GM19043 (cell line): Measurements from ENCODE around the gene IL3.

Experiments
- ATAC-seq: cut with Tn5 transposase; IDR thresholded peaks from one replicate; pipeline ENCODE4 v1.9.1; 2021; ENCODE audit warnings: low read depth; ENCODE audit not compliant: unreplicated experiment

The IL3 gene

DNA sequence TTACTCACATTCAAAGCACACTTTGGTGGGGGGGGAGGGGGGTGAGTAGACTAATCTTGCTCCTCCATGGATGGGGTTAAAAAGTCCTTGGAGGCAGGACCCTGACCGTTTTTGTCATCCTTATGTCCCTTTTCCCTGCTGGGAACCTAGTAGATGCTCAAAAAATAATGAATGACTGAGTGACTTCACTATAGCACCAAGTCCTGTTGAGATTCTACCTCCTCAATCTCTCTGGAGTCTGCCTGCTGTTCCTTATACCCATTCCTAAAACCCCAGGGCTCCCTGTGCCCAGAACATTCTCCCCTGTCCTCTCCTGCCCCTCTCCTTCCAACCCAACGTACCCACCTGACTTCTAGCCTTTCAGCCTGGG, 10.9 kb downstream of the IL3 start:
- ATAC-seq: no peak

DNA sequence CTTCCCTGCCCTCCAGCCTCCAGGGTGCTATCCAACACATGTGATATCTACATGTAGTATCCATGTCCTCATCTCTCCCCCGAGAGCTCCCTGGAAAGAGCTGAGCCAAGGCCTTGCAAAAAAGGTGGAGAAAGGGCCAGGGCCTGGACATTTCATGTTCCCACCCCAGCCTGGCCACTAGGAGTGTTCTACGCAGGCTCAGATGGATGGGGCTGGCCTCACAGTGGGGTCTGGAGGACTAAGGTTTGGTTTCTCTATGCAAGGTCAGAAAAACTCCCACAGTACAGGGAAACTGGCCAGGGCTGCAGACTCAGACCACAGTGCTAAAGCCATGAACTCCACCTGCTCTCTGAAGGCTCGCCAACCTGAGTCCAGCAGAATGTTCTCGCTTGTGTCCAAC, 11.6 kb downstream of the IL3 start:
- no peak for ATAC-seq

DNA sequence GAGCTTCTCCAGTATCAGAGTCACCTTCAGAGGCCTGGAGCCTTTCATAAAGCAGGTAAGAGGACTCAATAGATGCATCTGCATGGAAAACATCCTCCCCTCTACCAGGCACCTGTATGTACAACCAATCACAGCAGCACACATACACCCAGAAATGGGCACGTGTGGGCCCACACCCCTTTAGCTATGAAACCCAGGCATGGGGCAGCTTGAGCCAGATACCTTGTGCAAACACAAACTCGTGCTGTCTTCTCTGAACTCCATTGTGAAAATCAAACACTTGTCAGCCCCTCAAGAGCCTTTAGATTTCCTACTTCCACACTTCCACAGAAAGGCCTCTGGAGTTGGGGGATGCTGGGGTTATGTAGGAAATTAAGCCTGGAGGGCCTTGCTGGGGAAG, 12.1 kb downstream of the IL3 start:
- ATAC-seq: no peak

DNA sequence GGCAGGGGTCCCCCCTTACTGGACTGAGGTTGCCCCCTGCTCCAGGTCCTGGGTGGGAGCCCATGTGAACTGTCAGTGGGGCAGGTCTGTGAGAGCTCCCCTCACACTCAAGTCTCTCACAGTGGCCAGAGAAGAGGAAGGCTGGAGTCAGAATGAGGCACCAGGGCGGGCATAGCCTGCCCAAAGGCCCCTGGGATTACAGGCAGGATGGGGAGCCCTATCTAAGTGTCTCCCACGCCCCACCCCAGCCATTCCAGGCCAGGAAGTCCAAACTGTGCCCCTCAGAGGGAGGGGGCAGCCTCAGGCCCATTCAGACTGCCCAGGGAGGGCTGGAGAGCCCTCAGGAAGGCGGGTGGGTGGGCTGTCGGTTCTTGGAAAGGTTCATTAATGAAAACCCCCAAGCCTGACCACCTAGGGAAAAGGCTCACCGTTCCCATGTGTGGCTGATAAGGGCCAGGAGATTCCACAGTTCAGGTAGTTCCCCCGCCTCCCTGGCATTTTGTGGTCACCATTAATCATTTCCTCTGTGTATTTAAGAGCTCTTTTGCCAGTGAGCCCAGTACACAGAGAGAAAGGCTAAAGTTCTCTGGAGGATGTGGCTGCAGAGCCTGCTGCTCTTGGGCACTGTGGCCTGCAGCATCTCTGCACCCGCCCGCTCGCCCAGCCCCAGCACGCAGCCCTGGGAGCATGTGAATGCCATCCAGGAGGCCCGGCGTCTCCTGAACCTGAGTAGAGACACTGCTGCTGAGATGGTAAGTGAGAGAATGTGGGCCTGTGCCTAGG, 13.0 kb downstream of the IL3 start, which contains the start of gene CSF2:
Gene CSF2 (plus strand): TSS at position 559 of the 783 bp plus-strand sequence. CDS start 35 bp downstream, at position 594.
- ATAC-seq: no peak

DNA sequence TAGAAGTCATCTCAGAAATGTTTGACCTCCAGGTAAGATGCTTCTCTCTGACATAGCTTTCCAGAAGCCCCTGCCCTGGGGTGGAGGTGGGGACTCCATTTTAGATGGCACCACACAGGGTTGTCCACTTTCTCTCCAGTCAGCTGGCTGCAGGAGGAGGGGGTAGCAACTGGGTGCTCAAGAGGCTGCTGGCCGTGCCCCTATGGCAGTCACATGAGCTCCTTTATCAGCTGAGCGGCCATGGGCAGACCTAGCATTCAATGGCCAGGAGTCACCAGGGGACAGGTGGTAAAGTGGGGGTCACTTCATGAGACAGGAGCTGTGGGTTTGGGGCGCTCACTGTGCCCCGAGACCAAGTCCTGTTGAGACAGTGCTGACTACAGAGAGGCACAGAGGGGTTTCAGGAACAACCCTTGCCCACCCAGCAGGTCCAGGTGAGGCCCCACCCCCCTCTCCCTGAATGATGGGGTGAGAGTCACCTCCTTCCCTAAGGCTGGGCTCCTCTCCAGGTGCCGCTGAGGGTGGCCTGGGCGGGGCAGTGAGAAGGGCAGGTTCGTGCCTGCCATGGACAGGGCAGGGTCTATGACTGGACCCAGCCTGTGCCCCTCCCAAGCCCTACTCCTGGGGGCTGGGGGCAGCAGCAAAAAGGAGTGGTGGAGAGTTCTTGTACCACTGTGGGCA, 13.8 kb downstream of the IL3 start:
- no peak for ATAC-seq

DNA sequence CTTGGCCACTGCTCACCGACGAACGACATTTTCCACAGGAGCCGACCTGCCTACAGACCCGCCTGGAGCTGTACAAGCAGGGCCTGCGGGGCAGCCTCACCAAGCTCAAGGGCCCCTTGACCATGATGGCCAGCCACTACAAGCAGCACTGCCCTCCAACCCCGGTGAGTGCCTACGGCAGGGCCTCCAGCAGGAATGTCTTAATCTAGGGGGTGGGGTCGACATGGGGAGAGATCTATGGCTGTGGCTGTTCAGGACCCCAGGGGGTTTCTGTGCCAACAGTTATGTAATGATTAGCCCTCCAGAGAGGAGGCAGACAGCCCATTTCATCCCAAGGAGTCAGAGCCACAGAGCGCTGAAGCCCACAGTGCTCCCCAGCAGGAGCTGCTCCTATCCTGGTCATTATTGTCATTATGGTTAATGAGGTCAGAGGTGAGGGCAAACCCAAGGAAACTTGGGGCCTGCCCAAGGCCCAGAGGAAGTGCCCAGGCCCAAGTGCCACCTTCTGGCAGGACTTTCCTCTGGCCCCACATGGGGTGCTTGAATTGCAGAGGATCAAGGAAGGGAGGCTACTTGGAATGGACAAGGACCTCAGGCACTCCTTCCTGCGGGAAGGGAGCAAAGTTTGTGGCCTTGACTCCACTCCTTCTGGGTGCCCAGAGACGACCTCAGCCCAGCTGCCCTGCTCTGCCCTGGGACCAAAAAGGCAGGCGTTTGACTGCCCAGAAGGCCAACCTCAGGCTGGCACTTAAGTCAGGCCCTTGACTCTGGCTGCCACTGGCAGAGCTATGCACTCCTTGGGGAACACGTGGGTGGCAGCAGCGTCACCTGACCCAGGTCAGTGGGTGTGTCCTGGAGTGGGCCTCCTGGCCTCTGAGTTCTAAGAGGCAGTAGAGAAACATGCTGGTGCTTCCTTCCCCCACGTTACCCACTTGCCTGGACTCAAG, 14.6 kb downstream of the IL3 start:
- ATAC-seq: no peak

DNA sequence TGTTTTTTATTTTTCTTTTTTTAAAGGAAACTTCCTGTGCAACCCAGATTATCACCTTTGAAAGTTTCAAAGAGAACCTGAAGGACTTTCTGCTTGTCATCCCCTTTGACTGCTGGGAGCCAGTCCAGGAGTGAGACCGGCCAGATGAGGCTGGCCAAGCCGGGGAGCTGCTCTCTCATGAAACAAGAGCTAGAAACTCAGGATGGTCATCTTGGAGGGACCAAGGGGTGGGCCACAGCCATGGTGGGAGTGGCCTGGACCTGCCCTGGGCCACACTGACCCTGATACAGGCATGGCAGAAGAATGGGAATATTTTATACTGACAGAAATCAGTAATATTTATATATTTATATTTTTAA, 15.2 kb downstream of the IL3 start:
- no peak for ATAC-seq

DNA sequence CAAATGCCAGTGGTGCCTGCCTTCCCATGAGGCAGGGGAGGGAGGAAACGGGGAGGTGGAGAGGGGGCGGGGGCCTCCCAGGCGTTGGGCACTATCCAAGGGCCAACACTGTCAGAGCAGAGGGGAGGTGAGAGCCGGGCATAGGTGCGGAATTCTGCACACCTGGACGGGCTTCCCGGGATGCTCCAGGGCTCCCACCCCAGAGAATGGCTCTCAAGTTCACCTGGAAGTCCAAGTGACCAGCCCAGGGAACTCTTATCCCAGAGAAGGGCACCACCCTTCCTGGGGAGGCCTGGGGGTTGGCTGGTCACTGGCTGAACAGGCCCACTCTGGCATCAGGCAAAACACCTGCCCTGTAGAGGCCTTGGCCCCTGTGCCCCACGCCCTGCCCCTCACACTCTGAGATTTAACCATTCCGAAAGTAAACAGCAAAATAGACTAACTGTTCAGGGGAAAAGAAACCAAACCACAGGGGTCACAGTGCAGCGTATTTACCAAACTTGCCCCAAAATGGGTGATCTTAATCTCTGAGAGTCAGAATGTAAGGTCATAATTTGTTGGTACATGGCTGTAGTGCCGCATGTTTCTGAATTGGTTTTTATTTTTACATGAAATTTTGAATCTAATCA, 15.9 kb downstream of the IL3 start:
- ATAC-seq: no peak

DNA sequence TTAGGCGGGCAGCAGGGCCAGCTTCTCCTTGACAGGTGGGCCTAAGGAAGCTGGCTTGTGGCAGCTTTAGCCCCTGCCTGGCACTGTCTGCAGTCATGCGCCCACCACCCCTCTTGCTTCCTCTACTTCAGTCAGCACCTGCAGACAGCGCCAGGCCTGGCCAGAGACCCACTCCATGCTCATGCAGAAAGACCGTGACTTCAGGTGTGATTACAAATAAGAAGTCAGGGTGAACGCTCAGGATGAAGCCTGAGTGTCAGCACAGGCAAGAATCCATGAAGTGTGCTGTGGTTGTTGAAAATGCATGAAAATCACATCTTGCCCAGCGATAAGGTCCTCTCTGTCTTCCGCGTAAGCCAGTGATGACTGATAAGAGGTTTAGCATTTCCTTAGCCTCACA, 16.5 kb downstream of the IL3 start:
- no peak for ATAC-seq

DNA sequence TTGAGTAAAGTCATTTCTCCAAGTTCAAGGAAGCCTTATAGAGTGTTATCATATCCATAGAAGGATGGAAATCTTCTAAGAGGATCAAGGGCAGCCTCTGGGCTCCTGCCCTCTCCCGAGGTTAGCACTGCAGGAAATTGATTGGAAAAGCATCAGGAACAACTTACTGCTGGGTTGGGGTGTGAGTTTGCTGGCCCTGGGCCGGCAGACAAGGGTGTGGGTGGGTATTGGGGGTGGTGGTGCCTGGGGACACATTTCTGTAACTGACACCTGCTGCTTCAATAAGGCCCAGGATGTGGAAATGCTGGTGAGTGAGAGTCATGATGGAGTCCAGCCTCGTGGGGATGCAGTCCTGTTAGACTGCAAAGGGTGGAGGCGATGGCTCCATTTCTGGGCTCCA, 18.6 kb downstream of the IL3 start:
- no peak for ATAC-seq

DNA sequence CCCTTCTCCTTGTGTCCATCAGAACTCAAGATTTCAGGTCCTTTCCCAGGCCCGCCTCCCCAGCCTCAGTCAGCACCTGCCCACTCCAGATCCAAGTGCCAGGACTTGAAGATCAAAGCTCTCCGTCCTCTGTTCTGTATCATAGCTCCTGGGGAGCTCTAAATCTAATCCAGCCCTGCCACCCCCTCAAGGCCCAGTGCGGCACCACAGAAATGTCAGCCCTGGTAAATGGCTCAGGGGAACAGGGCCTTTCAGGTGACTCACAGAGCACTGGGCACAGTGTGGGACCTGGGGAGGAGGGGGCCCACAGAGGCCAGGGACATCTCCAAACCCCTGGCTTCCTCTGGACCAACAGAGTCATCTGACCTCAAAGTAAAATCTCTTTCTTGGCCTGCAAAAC, 19.2 kb downstream of the IL3 start:
- ATAC-seq: no peak

DNA sequence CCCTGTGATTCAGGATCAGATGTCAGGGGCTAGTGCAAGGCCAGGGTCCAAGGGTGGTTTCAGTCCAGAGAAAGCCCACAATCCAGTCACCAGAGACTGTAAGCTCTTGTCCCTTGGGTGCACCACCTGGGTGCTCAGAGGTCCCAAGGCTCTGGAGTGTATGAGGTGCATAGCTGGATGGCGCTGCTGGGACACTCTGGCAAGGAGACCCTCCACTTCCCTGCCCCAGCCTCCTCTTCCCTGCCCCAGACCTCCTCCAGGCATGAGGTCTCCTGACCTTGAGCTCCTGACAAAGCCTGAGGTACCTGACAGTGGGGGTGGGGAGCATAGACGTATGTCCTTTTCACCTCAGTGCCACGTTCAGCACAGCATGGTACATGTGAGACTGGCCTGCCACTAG, 20.1 kb downstream of the IL3 start:
- no peak for ATAC-seq

DNA sequence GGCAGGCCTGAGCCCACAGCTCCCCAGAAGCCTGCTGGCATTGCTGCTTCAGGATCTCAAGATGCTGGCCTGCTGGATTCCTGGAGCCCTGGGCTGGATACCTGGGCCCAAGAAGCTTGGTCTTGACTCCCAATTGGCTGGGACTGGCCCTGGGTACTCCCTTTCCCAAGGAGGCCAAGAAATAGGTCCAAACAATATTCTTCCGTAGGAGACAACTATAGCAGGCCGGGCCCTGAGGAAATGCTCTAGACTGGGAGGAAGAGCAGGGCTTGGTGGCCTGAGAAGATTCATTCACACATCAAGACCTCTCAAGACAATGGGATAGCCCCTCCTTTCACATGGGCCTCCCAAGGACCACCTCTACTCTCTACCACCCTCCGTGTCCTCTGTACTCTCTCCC, 21.0 kb downstream of the IL3 start:
- no peak for ATAC-seq

DNA sequence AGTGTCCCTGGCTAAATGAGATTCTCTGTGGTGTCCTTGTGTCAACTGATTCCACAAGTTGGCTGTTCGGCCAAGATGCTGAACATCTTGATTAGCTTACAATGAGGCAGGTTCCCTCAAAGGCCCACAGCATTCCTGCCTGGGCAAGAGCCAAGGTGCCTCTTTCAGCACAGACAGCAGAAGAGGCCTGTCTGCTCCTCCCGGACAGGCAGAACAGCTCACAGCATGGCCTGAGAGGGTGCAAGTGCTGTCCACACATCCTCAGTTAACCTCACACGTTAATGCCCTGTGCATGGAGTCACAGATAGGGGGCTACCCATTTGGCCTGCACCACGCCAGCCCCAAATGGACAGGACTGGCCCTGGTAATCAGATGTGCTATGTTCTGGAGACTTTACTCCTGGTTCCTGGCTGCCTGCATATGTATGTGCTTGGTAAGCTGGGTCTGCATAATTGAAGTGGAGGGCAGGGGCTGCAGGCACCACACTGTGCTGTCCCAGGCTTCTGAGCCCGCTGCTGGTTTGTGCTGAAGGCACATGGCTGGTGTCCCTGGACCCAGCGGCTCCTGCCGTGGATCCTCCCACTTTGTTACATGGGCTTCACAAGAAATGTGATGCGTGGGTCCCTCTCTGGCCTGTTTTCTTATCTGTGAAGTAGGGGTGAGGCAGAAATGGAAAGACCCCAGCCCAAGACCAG, 22.0 kb downstream of the IL3 start:
- no peak for ATAC-seq

DNA sequence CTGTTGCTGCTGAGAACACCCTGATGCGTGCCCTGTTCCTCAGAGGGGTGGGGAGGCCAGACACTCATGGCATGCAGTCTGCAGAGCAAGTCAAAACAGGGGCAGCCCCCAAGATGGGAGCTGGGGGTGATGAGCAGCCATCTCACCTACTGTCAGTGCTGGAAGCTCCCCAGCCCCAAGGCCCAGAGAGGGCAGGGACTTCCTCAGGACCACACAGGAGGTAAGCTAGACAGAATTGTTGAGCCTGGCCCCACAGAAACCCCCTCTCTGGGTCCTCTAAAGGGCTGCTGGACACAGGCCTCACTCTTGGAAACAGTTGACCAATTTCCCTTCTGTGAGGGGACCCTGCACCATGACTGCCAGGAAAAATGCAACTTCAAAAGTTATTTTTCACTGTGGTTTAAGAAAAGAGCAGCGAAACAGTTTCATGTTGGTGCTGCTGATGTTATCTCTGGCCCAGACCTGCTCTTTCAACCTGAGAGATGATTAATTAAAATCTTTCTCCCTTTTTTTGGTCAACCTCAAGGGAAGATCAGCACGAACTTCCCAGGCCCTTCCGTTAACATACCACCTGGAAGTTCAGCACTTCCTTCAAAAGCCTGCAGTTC, 22.7 kb downstream of the IL3 start:
- no peak for ATAC-seq

DNA sequence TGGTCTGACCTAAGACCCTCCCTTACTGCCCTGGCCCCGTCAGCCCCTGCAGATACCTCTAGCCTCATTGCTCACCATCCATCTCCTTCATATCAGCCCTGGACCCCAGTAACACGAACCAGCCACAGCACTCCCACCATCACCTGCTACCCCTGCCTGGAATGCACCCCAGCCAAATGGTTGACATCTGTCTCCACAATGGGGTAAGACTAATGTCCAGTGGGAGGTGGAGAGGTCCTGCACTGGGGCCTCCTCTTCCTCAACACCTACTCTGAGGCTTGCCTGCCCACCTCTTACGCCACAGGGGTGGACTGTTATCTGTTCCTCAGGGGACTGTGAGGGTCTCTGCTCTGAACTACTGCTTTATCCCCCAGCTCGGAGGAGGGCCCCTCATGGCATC, 25.2 kb downstream of the IL3 start:
- no peak for ATAC-seq

DNA sequence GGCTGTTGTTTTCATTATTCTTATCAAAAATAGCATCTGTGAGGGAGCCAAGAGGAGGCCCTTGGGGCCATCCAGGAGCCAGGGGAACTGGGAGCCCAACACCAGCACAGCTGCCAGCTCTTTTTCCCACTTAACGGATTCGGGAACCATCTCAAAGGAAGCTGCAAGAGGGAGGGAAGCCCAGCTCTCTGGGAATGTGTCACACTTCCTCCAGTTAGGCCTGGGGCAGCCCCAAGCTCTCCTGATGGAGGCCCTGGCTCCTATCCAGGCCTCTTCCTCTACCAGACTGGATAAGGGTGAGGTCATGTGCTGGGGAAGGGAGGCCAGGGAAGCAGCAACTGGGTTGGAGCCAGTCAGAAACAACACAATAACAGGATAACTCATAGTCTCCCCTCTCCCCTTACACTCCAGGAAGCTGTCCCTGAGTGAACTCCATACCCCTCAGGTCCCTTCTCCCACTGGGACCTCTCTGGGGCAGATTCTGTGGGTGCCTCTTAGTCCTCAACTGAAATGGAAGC, 25.9 kb downstream of the IL3 start:
- no peak for ATAC-seq

DNA sequence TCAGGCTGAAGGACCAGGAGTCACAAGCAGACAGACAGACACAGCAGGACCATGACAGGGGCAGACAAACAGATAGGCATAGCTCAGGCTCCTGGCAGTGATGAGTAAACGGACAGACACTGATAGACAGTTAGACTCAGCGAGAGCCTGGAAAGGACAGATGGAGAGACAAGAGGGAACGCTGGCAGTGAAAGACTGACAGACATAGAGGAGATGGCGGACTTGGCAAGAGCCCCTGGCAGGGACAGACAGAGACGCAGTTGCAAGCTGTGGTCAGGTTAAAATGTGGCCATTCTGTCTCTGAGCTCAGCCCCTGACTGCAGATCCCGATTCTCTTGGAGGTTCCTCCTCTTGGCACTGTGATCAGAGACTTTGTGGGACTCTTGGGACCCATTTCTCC, 26.7 kb downstream of the IL3 start:
- ATAC-seq: no peak

DNA sequence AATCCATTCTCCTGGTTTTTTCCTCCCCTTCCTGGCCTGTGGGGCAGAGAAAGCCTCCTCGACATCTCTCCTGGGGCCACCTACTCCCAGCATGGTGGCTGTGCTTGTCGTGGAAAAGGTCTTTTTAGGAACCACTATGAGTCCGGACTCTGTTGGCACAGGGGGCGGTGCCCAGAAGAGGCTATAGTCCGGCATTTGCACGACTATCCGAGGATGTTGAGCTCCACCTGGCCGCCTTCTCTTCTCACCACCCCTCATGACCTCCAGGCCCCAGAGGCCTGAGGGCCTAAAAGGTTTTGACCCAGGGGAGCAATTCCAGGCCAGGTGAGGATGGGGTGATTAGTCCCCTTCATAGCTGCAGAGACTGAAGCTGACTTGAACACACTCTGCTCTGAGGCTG, 27.2 kb downstream of the IL3 start:
- ATAC-seq: no peak

DNA sequence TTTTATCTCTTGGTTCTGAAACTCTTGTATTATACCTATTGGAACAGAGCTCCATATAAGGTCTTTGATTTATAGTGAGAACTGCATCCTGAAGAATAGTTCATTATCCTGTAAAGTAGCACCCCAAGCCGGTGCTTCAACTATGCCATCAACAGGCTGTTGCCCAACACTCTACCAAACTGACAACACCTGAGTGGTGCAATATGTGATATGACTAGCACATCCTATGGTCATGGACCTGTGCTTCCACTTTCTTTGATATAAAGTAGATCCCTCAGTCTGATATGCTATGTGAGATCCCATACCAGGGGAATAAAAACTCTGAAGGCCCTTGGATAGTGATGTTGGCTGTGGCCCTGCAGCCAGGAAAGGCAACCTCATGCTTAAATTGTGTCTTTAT, 28.9 kb downstream of the IL3 start:
- ATAC-seq: no peak
